ENCODE data around the gene TTC22.

The TTC22 gene

GRCh38 chr1:54798206-54798605, 2.9 kb downstream of the TTC22 start:
- in situ Hi-C loops (cut with HindIII; ENCODE audit: low sequenced_read_pairs): no loop called here
- H3K4me3 ChIP-seq (ENCODE audit: low read depth, low read length): no peak overlapping the region
- no peak for TF ChIP-seq CTCF (IDR thresholded peaks at IDR 0.05; ENCODE audit: low read depth, low read length, missing control alignments)
- no peak for DNase-seq (ENCODE audit: low read depth)

- TF ChIP-seq CTCF (IDR thresholded peaks at IDR 0.05; ENCODE audit: low read depth, low read length, missing control alignments): no peak
- in situ Hi-C loops (cut with HindIII; ENCODE audit: low sequenced_read_pairs): no loop called here
Measured at GRCh38 chr1:54796902-54797301, 4.2 kb downstream of the TTC22 start.

GRCh38 chr1:54795841-54796468, 5.2 kb downstream of the TTC22 start:
- TF ChIP-seq CTCF (IDR thresholded peaks at IDR 0.05; ENCODE audit: low read depth, low read length, missing control alignments): no peak
- no peak for DNase-seq (ENCODE audit: low read depth)
- no peak overlapping the region for H3K4me3 ChIP-seq (ENCODE audit: low read depth, low read length)
- in situ Hi-C loops (cut with HindIII; ENCODE audit: low sequenced_read_pairs): no loop called here

More at GRCh38 chr1:54796902-54797301, 4.2 kb downstream of the TTC22 start:
- DNase-seq (ENCODE audit: low read depth): no peak
- H3K4me3 ChIP-seq (ENCODE audit: low read depth, low read length): no peak overlapping the region

GRCh38 chr1:54795356-54795665, 5.8 kb downstream of the TTC22 start:
- no peak overlapping the region for H3K4me3 ChIP-seq (ENCODE audit: low read depth, low read length)
- DNase-seq (ENCODE audit: low read depth): no peak
- in situ Hi-C loops (cut with HindIII; ENCODE audit: low sequenced_read_pairs): no loop called here
- no peak for TF ChIP-seq CTCF (IDR thresholded peaks at IDR 0.05; ENCODE audit: low read depth, low read length, missing control alignments)

- no peak for TF ChIP-seq CTCF (IDR thresholded peaks at IDR 0.05; ENCODE audit: low read depth, low read length, missing control alignments)
- H3K4me3 ChIP-seq (ENCODE audit: low read depth, low read length): no peak overlapping the region
- DNase-seq (ENCODE audit: low read depth): no peak
- in situ Hi-C loops (cut with HindIII; ENCODE audit: low sequenced_read_pairs): no loop called here
Measured at GRCh38 chr1:54794451-54795355, 6.4 kb downstream of the TTC22 start.

GRCh38 chr1:54792686-54793282, 8.3 kb downstream of the TTC22 start:
- DNase-seq (ENCODE audit: low read depth): no peak
- H3K4me3 ChIP-seq (ENCODE audit: low read depth, low read length): no peak overlapping the region
- no peak for TF ChIP-seq CTCF (IDR thresholded peaks at IDR 0.05; ENCODE audit: low read depth, low read length, missing control alignments)
- in situ Hi-C loops (cut with HindIII; ENCODE audit: low sequenced_read_pairs): no loop called here

Data from astrocyte of the cerebellum (primary cell).